ENCODE data around the gene CCL24. TPM values are rescaled to one million over a fixed set of nuclear protein-coding genes. Genes with fewer than 3 reads are reported as not detected.

CCL24 gene
- total RNA-seq, 4 donors from 2014 or later = 2.2 to 3.9 (median 2.9) TPM; not detected in 1

- H3K27ac ChIP-seq = no peak overlapping the region
- 35 to 63% methylated on average over 2 of the region's 3 CpGs for WGBS, 2 donors
- intact Hi-C loops (cut with DNase I) = no loop called here
- no peaks in the 10 kb centered on the region for H3K36me3 ChIP-seq
- no peaks in the 10 kb centered on the region for H3K4me1 ChIP-seq
- peaks cover 0 to 1% (median 0%) of the 10 kb centered on the region in 3 donors for H3K9me3 ChIP-seq
- no peaks in the 10 kb centered on the region for H3K27me3 ChIP-seq
- H3K4me3 ChIP-seq = no peak overlapping the region
- no peak for DNase-seq
- TF ChIP-seq CTCF (IDR thresholded peaks at IDR 0.05) (no peak), POLR2A (IDR thresholded peaks at IDR 0.05) (no peak)
These were observed 522 bp downstream of the CCL24 start for GRCh38 chr7:75813084-75813483.

DNA sequence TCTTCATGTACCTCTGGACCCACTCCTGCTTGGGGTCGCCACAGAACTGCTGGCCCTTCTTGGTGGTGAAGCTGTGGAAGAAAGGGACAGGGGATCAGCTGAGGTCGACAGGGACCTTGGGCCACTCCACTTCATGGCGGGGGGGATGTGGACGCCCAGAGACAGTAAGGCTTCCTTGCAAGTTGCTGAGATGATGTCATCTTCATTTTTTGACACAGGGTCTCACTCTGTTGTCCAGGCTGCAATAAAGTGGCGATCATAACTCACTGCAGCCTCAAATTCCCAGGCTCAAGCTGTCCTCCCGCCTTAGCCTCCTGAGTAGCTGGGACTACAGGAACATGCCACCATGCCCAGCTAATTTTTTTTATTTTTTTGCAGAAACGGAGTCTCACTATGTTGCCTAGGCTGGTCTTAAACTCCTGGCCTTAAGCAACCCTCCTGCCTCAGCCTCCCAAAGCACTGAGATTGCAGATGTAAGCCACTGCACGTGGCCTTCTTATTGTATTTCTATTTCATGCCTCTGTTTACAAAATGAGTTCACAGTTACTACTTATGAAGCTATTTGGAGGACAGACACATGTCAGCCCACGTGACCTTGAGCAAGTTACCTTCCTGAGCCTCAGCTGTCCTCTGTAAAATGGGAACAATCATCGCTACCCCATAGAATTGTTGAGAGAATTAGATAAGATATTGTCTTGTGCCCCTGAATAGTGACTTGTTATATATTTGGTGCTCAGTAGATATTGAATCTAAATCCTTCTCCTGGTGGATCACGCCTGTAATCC lies 1.5 kb downstream of the CCL24 start:
- Histone ChIP-seq H3K27ac (no peak overlapping the region), H3K27me3 (no peaks in the 10 kb centered on the region), H3K9me3 (peaks cover 0 to 11% (median 7%) of the 10 kb centered on the region in 3 donors), H3K4me1 (no peaks in the 10 kb centered on the region), H3K4me3 (no peak overlapping the region), H3K36me3 (no peaks in the 10 kb centered on the region)
- DNase-seq = no peak
- TF ChIP-seq POLR2A (IDR thresholded peaks at IDR 0.05) (no peak), CTCF (IDR thresholded peaks at IDR 0.05) (no peak)
- intact Hi-C loops (cut with DNase I) = no loop called here
- 78 to 83% methylated on average over 10 of the region's 11 CpGs for WGBS, 2 donors

DNA sequence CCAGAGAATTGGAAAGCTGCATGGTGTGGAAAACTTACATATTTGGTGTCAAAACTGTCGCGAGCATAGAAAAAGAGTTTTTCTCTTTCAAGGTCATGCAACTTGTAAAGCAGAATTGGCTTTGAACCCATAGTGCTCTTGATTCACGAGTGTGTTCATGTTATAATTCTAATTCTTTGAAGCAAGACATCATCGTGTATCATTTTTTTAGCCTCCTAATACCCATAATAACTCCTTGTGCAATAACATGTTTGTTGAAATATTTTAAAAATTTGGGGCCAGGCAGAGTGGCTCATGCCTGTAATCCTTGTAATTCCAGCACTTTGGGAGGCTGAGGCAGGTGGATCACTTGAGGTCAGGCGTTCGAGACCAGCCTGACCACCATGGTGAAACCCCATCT lies 4.2 kb downstream of the CCL24 start:
- intact Hi-C loops (cut with DNase I) = no loop called here

GRCh38 chr7:75808106-75808505 lies 5.5 kb downstream of the CCL24 start:
- Histone ChIP-seq H3K36me3 (no peaks in the 10 kb centered on the region), H3K27me3 (no peaks in the 10 kb centered on the region), H3K9me3 (peaks cover 0 to 24% (median 24%) of the 10 kb centered on the region in 3 donors), H3K4me3 (no peak overlapping the region), H3K27ac (no peak overlapping the region), H3K4me1 (no peaks in the 10 kb centered on the region)
- 55% methylated on average over 3 to 5 of the region's 6 CpGs for WGBS, 2 donors
- DNase-seq = no peak
- TF ChIP-seq POLR2A (IDR thresholded peaks at IDR 0.05) = no peak
- no peak for TF ChIP-seq CTCF (IDR thresholded peaks at IDR 0.05)
- intact Hi-C loops (cut with DNase I) = no loop called here

More for the DNA sequence above, 4.2 kb downstream of the CCL24 start:
- TF ChIP-seq POLR2A (IDR thresholded peaks at IDR 0.05) = no peak
- no peak for TF ChIP-seq CTCF (IDR thresholded peaks at IDR 0.05)
- no peak overlapping the region for H3K4me3 ChIP-seq
- H3K27me3 ChIP-seq = no peaks in the 10 kb centered on the region
- H3K9me3 ChIP-seq = peaks cover 0 to 24% (median 24%) of the 10 kb centered on the region in 3 donors
- no peaks in the 10 kb centered on the region for H3K36me3 ChIP-seq
- H3K4me1 ChIP-seq = no peaks in the 10 kb centered on the region
- DNase-seq = no peak
- WGBS, 2 donors = 67 to 68% methylated on average over 6 of the region's 6 CpGs
- no peak overlapping the region for H3K27ac ChIP-seq

- WGBS, 2 donors = 74 to 83% methylated on average over 8 to 9 of the region's 9 CpGs
- TF ChIP-seq CTCF (IDR thresholded peaks at IDR 0.05) (no peak), POLR2A (IDR thresholded peaks at IDR 0.05) (no peak)
- intact Hi-C loops (cut with DNase I) = no loop called here
- Histone ChIP-seq H3K36me3 (no peaks in the 10 kb centered on the region), H3K9me3 (peaks cover 0 to 24% (median 24%) of the 10 kb centered on the region in 3 donors), H3K4me1 (no peaks in the 10 kb centered on the region), H3K27me3 (no peaks in the 10 kb centered on the region), H3K27ac (no peak overlapping the region), H3K4me3 (no peak overlapping the region)
- no peak for DNase-seq
These were observed 6.2 kb downstream of the CCL24 start for GRCh38 chr7:75807452-75807851.
